ENCODE data around the gene SH2D2A. TPM values are rescaled to one million over a fixed set of nuclear protein-coding genes. Genes with fewer than 3 reads are reported as not detected.

Gene SH2D2A
- total and polyA plus RNA-seq, 8 donors: 0.61 to 19.9 (median 1.5) TPM; not detected in 2

DNA sequence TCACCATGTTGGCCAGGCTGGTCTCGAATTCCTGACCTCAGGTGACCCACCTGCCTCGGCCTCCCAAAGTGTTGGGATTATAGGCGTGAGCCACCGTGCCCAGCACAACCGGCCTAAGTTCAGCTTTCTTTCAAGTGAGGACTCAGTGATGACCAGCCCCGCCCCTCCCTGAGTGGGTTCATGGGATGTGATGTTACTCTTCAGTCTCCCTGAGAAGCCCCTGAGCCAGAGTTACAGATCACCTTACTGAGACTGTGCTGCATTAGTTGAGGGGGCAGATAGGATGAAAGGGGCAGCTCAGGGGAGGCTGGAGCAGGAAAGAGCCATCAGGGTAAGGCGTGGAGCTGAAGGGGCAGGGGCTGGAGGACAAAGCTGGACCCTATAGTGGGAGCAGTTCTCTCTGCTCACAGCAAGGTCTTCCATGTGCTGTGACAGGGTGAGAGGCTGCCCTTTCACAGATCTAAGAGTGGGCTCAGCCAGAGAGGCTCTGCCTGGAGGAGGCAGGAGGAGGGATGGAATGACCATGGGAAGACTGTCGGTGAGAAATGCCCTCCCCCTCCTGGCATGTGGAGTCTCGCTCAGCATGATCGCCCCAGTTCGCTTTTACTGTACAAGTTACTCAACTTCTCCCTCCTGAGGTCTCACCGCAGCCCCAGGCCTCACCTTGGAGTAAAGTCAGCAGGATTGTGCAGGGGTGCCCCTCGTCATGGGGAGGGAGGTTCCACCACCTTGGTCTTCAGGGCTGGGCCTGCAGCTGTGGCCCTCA lies 13.4 kb downstream of the SH2D2A start:
- peaks cover 0 to 28% (median 13%) of the 10 kb centered on the region in 4 donors for H3K4me1 ChIP-seq
- intact Hi-C loops (cut with DNase I; ENCODE audit: low total_unique reads): no loop called here
- WGBS, 5 donors: 83 to 90% (median 87%) methylated on average over 13 of the region's 13 CpGs

DNA sequence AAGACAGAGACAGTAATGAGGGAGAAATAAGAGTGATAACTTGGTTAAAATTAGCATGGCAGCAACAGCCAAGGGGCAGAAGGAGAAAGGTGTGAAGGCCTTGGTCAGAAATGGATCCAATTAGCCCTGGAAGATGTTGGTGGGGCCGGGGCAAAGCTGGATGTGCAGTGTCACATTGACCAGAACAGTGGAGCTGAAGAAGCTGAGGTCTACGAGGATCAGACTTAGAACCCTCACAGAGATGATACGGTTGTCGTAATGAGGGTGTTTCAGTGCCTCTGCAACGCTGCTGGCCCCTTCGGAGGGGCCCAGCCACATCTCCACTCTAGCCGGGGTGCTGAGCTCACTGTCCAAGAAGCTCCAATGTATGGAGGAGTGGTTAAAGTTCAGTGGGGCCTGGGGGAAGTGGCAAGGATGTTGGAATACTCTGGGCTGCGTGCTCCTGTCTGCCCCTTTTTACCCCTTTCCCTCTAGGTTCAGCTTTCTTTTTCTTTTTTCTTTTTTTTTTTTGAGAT lies 14.2 kb downstream of the SH2D2A start:
- Histone ChIP-seq H3K27ac (no peak overlapping the region), H3K27me3 (no peaks in the 10 kb centered on the region), H3K4me3 (no peak overlapping the region), H3K4me1 (peaks cover 0 to 28% (median 13%) of the 10 kb centered on the region in 4 donors), H3K9me3 (no peaks in the 10 kb centered on the region), H3K36me3 (peaks cover 43 to 52% (median 49%) of the 10 kb centered on the region in 4 donors)
- TF ChIP-seq, protein P1, sequence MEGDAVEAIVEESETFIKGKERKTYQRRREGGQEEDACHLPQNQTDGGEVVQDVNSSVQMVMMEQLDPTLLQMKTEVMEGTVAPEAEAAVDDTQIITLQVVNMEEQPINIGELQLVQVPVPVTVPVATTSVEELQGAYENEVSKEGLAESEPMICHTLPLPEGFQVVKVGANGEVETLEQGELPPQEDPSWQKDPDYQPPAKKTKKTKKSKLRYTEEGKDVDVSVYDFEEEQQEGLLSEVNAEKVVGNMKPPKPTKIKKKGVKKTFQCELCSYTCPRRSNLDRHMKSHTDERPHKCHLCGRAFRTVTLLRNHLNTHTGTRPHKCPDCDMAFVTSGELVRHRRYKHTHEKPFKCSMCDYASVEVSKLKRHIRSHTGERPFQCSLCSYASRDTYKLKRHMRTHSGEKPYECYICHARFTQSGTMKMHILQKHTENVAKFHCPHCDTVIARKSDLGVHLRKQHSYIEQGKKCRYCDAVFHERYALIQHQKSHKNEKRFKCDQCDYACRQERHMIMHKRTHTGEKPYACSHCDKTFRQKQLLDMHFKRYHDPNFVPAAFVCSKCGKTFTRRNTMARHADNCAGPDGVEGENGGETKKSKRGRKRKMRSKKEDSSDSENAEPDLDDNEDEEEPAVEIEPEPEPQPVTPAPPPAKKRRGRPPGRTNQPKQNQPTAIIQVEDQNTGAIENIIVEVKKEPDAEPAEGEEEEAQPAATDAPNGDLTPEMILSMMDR (IDR thresholded peaks at IDR 0.05): no peak
- no peak for TF ChIP-seq POLR2AphosphoS5 (IDR thresholded peaks at IDR 0.05)
- no peak for TF ChIP-seq POLR2A (IDR thresholded peaks at IDR 0.05)
- TF ChIP-seq EP300 (IDR thresholded peaks at IDR 0.05): no peak
- 87 to 91% (median 90%) methylated on average over 8 of the region's 8 CpGs for WGBS, 5 donors
- intact Hi-C loops (cut with DNase I; ENCODE audit: low total_unique reads): no loop called here
- DNase-seq: no peak

More for the DNA sequence above, 13.4 kb downstream of the SH2D2A start:
- Histone ChIP-seq H3K4me3 (no peak overlapping the region), H3K36me3 (peaks cover 35 to 44% (median 41%) of the 10 kb centered on the region in 4 donors), H3K27me3 (no peaks in the 10 kb centered on the region), H3K27ac (no peak overlapping the region), H3K9me3 (no peaks in the 10 kb centered on the region)
- no peak for TF ChIP-seq EP300 (IDR thresholded peaks at IDR 0.05)
- TF ChIP-seq, protein P1 (IDR thresholded peaks at IDR 0.05): no peak
- TF ChIP-seq POLR2A (IDR thresholded peaks at IDR 0.05): no peak
- TF ChIP-seq POLR2AphosphoS5 (IDR thresholded peaks at IDR 0.05): no peak
- DNase-seq: no peak

DNA sequence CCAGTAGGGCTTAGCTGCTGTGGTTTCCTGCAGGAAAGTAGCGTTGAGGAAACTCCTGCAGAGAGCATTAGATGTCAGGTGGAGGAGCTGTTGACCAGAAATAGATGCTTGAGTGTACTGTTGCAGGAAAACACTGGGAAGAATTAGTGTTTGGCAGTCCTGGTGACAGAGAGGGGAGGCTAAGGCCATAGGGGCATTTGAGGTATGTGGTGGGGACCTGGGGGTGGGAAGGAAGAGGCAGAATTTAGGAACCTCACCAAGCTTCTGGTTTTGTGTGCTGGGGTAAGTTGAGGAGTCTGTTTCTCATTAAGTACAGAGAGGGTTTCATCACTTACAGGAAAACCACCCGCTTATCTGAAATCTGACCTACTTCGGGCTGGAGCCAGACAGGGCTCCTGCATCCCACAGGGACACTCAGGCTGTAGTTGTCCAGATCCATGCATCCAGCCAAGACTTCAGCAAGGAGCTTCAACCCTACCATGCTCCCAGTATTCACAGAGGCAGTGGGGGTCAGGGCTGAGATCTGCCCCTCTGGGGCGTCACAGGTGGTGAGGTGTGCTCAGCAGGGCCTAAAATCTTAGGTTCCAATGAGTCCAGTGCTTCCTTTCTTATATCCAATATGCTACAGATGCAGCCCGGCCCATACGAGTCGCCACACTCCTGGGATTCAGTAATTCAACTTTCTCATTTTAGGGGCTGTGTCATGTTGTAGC lies 15.1 kb downstream of the SH2D2A start:
- H3K36me3 ChIP-seq: peaks cover 51 to 61% (median 58%) of the 10 kb centered on the region in 4 donors

More for the DNA sequence above, 15.1 kb downstream of the SH2D2A start:
- Histone ChIP-seq H3K9me3 (no peaks in the 10 kb centered on the region), H3K4me1 (peaks cover 0 to 25% (median 12%) of the 10 kb centered on the region in 4 donors), H3K4me3 (no peak overlapping the region), H3K27ac (no peak overlapping the region), H3K27me3 (no peaks in the 10 kb centered on the region)
- DNase-seq: peak in 1 of 2 donors; percentile 26
- TF ChIP-seq POLR2AphosphoS5 (IDR thresholded peaks at IDR 0.05) (no peak), EP300 (IDR thresholded peaks at IDR 0.05) (no peak), POLR2A (IDR thresholded peaks at IDR 0.05) (no peak)
- TF ChIP-seq, protein P1 (IDR thresholded peaks at IDR 0.05): no peak
- intact Hi-C loops (cut with DNase I; ENCODE audit: low total_unique reads): no loop called here
- 61 to 83% (median 74%) methylated on average over 5 to 7 of the region's 7 CpGs for WGBS, 5 donors

Measured in stomach (tissue), 9 donors.